ENCODE data around the gene USP8. TPM values are rescaled to one million over a fixed set of nuclear protein-coding genes. Genes with fewer than 3 reads are reported as not detected.

The USP8 gene
- total and polyA plus RNA-seq, 10 of the 15 experiments (the other 5 are each of a cell fraction or from before 2014, with no cell fraction given), result 25.2 to 51.7 (median 36.1) TPM

- no peak for TF ChIP-seq HDAC2 (IDR thresholded peaks at IDR 0.05)
- TF ChIP-seq SMAD5 (IDR thresholded peaks at IDR 0.05; ENCODE audit: low read depth), result no peak
- TF ChIP-seq KAT2A (conservative IDR thresholded peaks at IDR 0.05; ENCODE audit: control insufficient read depth, low read depth, low read length), result no peak
- peak; percentile 93 for TF ChIP-seq MTA3 (IDR thresholded peaks at IDR 0.05; ENCODE audit: borderline replicate concordance, low read length)
- TF ChIP-seq MEF2A (IDR thresholded peaks at IDR 0.05; ENCODE audit: insufficient read depth, low read depth, low read length), result no peak
- no peak for TF ChIP-seq HCFC1 (IDR thresholded peaks at IDR 0.05; ENCODE audit: low read length)
- TF ChIP-seq ZBED1 (IDR thresholded peaks at IDR 0.05; ENCODE audit: borderline replicate concordance), result peak; percentile 64; the same call in 1 of the 2 replicates
- no peak for TF ChIP-seq POLR2AphosphoS2 (IDR thresholded peaks at IDR 0.05; ENCODE audit: low read depth, low read length)
- no peak for TF ChIP-seq ATF3 (IDR thresholded peaks at IDR 0.05; ENCODE audit: borderline replicate concordance, extremely low read depth, low read depth, low read length)
- TF ChIP-seq IKZF2 (IDR thresholded peaks at IDR 0.05), result peak; percentile 99
- peak; percentile 59; the same call in 1 of the 2 replicates for TF ChIP-seq GATAD2B (conservative IDR thresholded peaks at IDR 0.05; ENCODE audit: low read depth)
- TF ChIP-seq FOXK2 (IDR thresholded peaks at IDR 0.05), result no peak
- no peak for TF ChIP-seq HSF1 (IDR thresholded peaks at IDR 0.05; ENCODE audit: low read depth, low read length)
- peak; percentile 99 for TF ChIP-seq NR2F1 (conservative IDR thresholded peaks at IDR 0.05)
- no peak for TF ChIP-seq RFX5 (IDR thresholded peaks at IDR 0.05; ENCODE audit: low read depth, low read length)
- no peak for TF ChIP-seq KDM1A (IDR thresholded peaks at IDR 0.05; ENCODE audit: borderline replicate concordance)
- TF ChIP-seq ZSCAN29 (IDR thresholded peaks at IDR 0.05), result no peak
- no peak for TF ChIP-seq ZNF207 (IDR thresholded peaks at IDR 0.05; ENCODE audit: borderline replicate concordance)
- TF ChIP-seq ESRRA (IDR thresholded peaks at IDR 0.05; ENCODE audit: low read length), result peak; percentile 72; the same call in 1 of the 2 replicates
- TF ChIP-seq E2F8 (IDR thresholded peaks at IDR 0.05; ENCODE audit: low read depth, partially characterized antibody), result no peak
- peak; percentile 34 for TF ChIP-seq BCL3 (IDR thresholded peaks at IDR 0.05; ENCODE audit: borderline replicate concordance, insufficient read depth, low read depth, low read length, poor library complexity, severe bottlenecking)
- TF ChIP-seq RB1 (IDR thresholded peaks at IDR 0.05; ENCODE audit: borderline replicate concordance), result no peak
- TF ChIP-seq NR2C1 (IDR thresholded peaks at IDR 0.05), result peak; percentile 31; the same call in 1 of the 2 replicates
- TF ChIP-seq NFIC (IDR thresholded peaks at IDR 0.05; ENCODE audit: low read depth, low read length), result peak; percentile 95
- no peak for TF ChIP-seq ZNF622 (IDR thresholded peaks at IDR 0.05)
- TF ChIP-seq STAT1 (conservative IDR thresholded peaks at IDR 0.05), result no peak
Measured at GRCh38 chr15:50377867-50378751, 46.1 kb upstream of the USP8 start (continued).

All from GM12878 (cell line).